Measurements from ENCODE around the gene IQCM.

The IQCM gene

DNA sequence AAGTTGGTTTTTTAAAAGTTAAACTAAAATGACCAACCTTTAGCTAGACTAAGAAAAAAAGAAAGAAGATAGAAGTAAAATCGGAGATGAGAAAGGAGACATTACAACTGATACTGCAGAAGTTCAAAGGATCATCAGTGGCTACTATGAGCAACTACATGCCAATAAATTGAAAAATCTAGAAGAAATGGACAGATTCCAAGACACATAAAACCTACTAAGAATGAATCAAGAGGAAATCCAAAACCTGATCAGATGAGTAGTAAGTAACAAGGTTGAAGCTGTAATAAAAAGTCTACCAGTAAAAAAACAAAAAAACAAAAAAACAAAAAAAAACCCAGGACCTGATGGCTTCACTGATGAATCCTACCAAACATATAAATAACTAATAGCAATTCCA, 16.1 kb downstream of the IQCM start:
- no peaks in the 10 kb centered on the region for H3K4me1 ChIP-seq
- DNase-seq = no peak
- no peaks in the 10 kb centered on the region for H3K36me3 ChIP-seq
- H3K4me3 ChIP-seq (ENCODE audit: low read depth, low read length) = no peak overlapping the region
- H3K9me3 ChIP-seq = no peaks in the 10 kb centered on the region
- TF ChIP-seq CTCF (IDR thresholded peaks at IDR 0.05; ENCODE audit: low read depth, low read length) = no peak
- no peaks in the 10 kb centered on the region for H3K27me3 ChIP-seq

DNA sequence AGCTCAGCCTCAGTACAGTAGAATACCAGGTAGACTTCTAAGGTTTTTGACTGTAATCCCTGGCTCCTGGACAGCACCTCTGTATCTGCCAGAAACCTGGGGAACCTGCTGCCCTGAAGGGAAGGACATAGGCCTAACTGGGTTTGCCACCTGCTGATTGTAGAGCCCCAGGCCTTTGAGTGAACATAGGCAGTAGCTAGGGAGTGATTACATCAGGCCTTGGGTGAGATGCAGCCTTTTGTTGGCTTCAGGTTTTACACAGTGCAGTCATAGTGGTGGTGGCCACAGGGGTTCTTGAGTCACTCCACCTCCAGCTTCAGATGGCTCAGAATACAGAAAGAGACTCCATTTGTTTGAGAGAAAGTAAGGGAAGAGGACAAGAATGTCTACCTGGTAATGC, 19.3 kb downstream of the IQCM start:
- Histone ChIP-seq H3K27me3 (no peaks in the 10 kb centered on the region), H3K36me3 (no peaks in the 10 kb centered on the region), H3K4me1 (no peaks in the 10 kb centered on the region), H3K9me3 (no peaks in the 10 kb centered on the region), H3K4me3 (ENCODE audit: low read depth, low read length) (no peak overlapping the region)
- TF ChIP-seq CTCF (IDR thresholded peaks at IDR 0.05; ENCODE audit: low read depth, low read length) = no peak
- DNase-seq = no peak

- no peak for TF ChIP-seq CTCF (IDR thresholded peaks at IDR 0.05; ENCODE audit: low read depth, low read length)
- Histone ChIP-seq H3K36me3 (no peaks in the 10 kb centered on the region), H3K27me3 (no peaks in the 10 kb centered on the region), H3K9me3 (no peaks in the 10 kb centered on the region), H3K4me1 (no peaks in the 10 kb centered on the region), H3K4me3 (ENCODE audit: low read depth, low read length) (no peak overlapping the region)
- no peak for DNase-seq
Measured at GRCh38 chr4:149795256-149795655, 20.4 kb downstream of the IQCM start.

- DNase-seq = no peak
- H3K4me3 ChIP-seq (ENCODE audit: low read depth, low read length) = no peak overlapping the region
- no peak for TF ChIP-seq CTCF (IDR thresholded peaks at IDR 0.05; ENCODE audit: low read depth, low read length)
- no peaks in the 10 kb centered on the region for H3K9me3 ChIP-seq
- no peaks in the 10 kb centered on the region for H3K36me3 ChIP-seq
- H3K4me1 ChIP-seq = no peaks in the 10 kb centered on the region
- H3K27me3 ChIP-seq = no peaks in the 10 kb centered on the region
Measured at GRCh38 chr4:149794352-149794751, 21.3 kb downstream of the IQCM start.

- Histone ChIP-seq H3K9me3 (no peaks in the 10 kb centered on the region), H3K36me3 (no peaks in the 10 kb centered on the region), H3K4me3 (ENCODE audit: low read depth, low read length) (no peak overlapping the region), H3K27me3 (no peaks in the 10 kb centered on the region), H3K4me1 (no peaks in the 10 kb centered on the region)
- DNase-seq = no peak
- no peak for TF ChIP-seq CTCF (IDR thresholded peaks at IDR 0.05; ENCODE audit: low read depth, low read length)
Measured at GRCh38 chr4:149793459-149793858, 22.2 kb downstream of the IQCM start.

GRCh38 chr4:149791851-149792250, 23.8 kb downstream of the IQCM start:
- no peak for DNase-seq
- TF ChIP-seq CTCF (IDR thresholded peaks at IDR 0.05; ENCODE audit: low read depth, low read length) = no peak
- Histone ChIP-seq H3K9me3 (no peaks in the 10 kb centered on the region), H3K27me3 (no peaks in the 10 kb centered on the region; the same call in none of the 2 replicates), H3K4me1 (no peaks in the 10 kb centered on the region), H3K36me3 (no peaks in the 10 kb centered on the region), H3K4me3 (ENCODE audit: low read depth, low read length) (no peak overlapping the region)

Measured in BE2C (cell line).